Sigmoid colon (tissue), 4 donors: ENCODE measurements around the gene CABP2.

Experiments used
- CTCF ChIP-seq, 4 experiments: fragments of 450-650 bp in 3 of 4; fragments of 200-600 bp in 1 of 4; IDR thresholded peaks; one replicate each; pipeline ENCODE4 v1.5.1; 2016 to 2019; ENCODE audit warnings: antibody characterized with exemption in 4 of 4, mild to moderate bottlenecking in 3 of 4, moderate library complexity in 2 of 4
- POLR2AphosphoS5 ChIP-seq, 4 donors: sonication (generic); formaldehyde crosslinking; IDR thresholded peaks; one replicate each; pipeline ENCODE4 v1.6.1; 2017; ENCODE audit warnings: antibody characterized with exemption in 4 of 4

GRCh38 chr11:67541198-67541597 lies 18.0 kb upstream of the CABP2 start:
- no peak for TF ChIP-seq CTCF (IDR thresholded peaks at IDR 0.05)
- TF ChIP-seq POLR2AphosphoS5 (IDR thresholded peaks at IDR 0.05) = no peak
